Measurements from ENCODE around the gene CD8B.

- no peak for TF ChIP-seq CTCF (IDR thresholded peaks at IDR 0.05)
- TF ChIP-seq EP300 (IDR thresholded peaks at IDR 0.05) = no peak
- no peak for TF ChIP-seq POLR2A (IDR thresholded peaks at IDR 0.05)
Observed at GRCh38 chr2:86822668-86823345, 38.9 kb downstream of the CD8B start.

Measured in sigmoid colon (tissue), 4 donors.